Caco-2 (cell line): ENCODE results near the gene HMGXB4. TPM values are rescaled to one million over a fixed set of nuclear protein-coding genes. Genes with fewer than 3 reads are reported as not detected.

Experiments used
- BruUV-seq: library from RNA; stranded (reverse); fragments of 400-500 nt; replicated peaks from 2 replicates; lab custom pipeline; 2021; lab: Mats Ljungman, UMichigan
- CTCF ChIA-PET: fragments of 300-600 bp; sonication (Branson Sonifier 250); formaldehyde crosslinking; loops from one replicate; lab custom pipeline; 2022; ENCODE audit warnings: antibody characterized with exemption; lab: Charles Lee
- POLR2A ChIA-PET: fragments of 300-600 bp; sonication (Branson Sonifier 250); formaldehyde crosslinking; loops from one replicate; lab custom pipeline; 2022; ENCODE audit warnings: antibody characterized with exemption; lab: Charles Lee
- DNase-seq, 2 experiments: peaks; one replicate each; pipeline versions ENCODE4 v3.0.0 to v3.0.0-alpha.2; 2020 to 2022
- H3K27me3 ChIP-seq: replicated peaks from 2 replicates; pipeline ENCODE4 v1.6.0; 2011; ENCODE audit warnings: low read length; ENCODE audit not compliant: control insufficient read depth, insufficient read depth
- H3K36me3 ChIP-seq: 2 replicates; pipeline ENCODE4 v1.5.1; 2011; ENCODE audit warnings: low read length; ENCODE audit not compliant: control insufficient read depth, insufficient read depth
- H3K4me1 ChIP-seq: fragments of 250-450 bp; sonication (Bioruptor Pico); 2 replicates; pipeline ENCODE4 v1.5.1; 2020; ENCODE audit warnings: mild to moderate bottlenecking
- H3K4me3 ChIP-seq: 2 replicates; pipeline ENCODE4 v1.5.1; 2011; ENCODE audit warnings: low read depth, mild to moderate bottlenecking, control low read depth, low read length
- H3K9me3 ChIP-seq: fragments of 250-450 bp; sonication (Bioruptor Pico); 2 replicates; pipeline ENCODE4 v1.5.1; 2020; ENCODE audit warnings: mild to moderate bottlenecking, moderate library complexity
- H3K27ac Mint-ChIP-seq: one replicate; pipeline ENCODE4 v1.8.0; 2022; ENCODE audit warnings: mixed read lengths; ENCODE audit not compliant: unreplicated experiment
- H3K27me3 Mint-ChIP-seq: one replicate; pipeline ENCODE4 v1.8.0; 2022; ENCODE audit warnings: mixed read lengths; ENCODE audit not compliant: insufficient read depth, unreplicated experiment
- H3K36me3 Mint-ChIP-seq: one replicate; pipeline ENCODE4 v1.8.0; 2022; ENCODE audit warnings: mild to moderate bottlenecking, mixed read lengths; ENCODE audit not compliant: insufficient read depth, unreplicated experiment
- H3K4me1 Mint-ChIP-seq: one replicate; pipeline ENCODE4 v1.8.0; 2022; ENCODE audit warnings: low read depth, mixed read lengths; ENCODE audit not compliant: unreplicated experiment
- H3K4me3 Mint-ChIP-seq: one replicate; pipeline ENCODE4 v1.8.0; 2022; ENCODE audit warnings: mild to moderate bottlenecking, moderate library complexity, mixed read lengths; ENCODE audit not compliant: unreplicated experiment
- H3K9me3 Mint-ChIP-seq: one replicate; pipeline ENCODE4 v1.8.0; 2022; ENCODE audit warnings: mixed read lengths; ENCODE audit not compliant: unreplicated experiment
- intact Hi-C: fragments of 100-400 bp; cut with micrococcal nuclease; formaldehyde crosslinking; loops from one replicate; pipeline ENCODE4 v1.10.0; 2022; ENCODE audit not compliant: unreplicated experiment
- total RNA-seq: library from RNA; stranded (reverse); gene quantifications from 2 replicates; pipeline ENCODE4 v1.2.3, GENCODE V29; 2022
- TF ChIP-seq, protein P1 (sequence below), 2 experiments: fragments of 200-600 bp in 1 of 2; IDR thresholded peaks; 1 replicate in 1 of 2; 2 replicates in 1 of 2; pipeline versions ENCODE4 v1.5.1 to v1.8.0; 2011 to 2022; ENCODE audit warnings: antibody characterized with exemption in 1 of 2, control low read depth in 1 of 2, inconsistent platforms in 1 of 2, low read depth in 1 of 2, low read length in 1 of 2, mild to moderate bottlenecking in 1 of 2, moderate library complexity in 1 of 2; ENCODE audit not compliant: insufficient read depth in 1 of 2, severe bottlenecking in 1 of 2, unreplicated experiment in 1 of 2

Gene HMGXB4
- total RNA-seq, 1 experiment from 2014 or later: 22.3 TPM

- H3K27ac Mint-ChIP-seq: no peak overlapping the region
- no TSS peak for BruUV-seq
- Histone ChIP-seq H3K4me3 (no peak overlapping the region), H3K36me3 (no peaks in the 10 kb centered on the region), H3K27me3 (no peaks in the 10 kb centered on the region), H3K4me1 (no peaks in the 10 kb centered on the region), H3K9me3 (no peaks in the 10 kb centered on the region)
- POLR2A ChIA-PET: no interaction called here
- no peak for DNase-seq
- TF ChIP-seq, protein P1, sequence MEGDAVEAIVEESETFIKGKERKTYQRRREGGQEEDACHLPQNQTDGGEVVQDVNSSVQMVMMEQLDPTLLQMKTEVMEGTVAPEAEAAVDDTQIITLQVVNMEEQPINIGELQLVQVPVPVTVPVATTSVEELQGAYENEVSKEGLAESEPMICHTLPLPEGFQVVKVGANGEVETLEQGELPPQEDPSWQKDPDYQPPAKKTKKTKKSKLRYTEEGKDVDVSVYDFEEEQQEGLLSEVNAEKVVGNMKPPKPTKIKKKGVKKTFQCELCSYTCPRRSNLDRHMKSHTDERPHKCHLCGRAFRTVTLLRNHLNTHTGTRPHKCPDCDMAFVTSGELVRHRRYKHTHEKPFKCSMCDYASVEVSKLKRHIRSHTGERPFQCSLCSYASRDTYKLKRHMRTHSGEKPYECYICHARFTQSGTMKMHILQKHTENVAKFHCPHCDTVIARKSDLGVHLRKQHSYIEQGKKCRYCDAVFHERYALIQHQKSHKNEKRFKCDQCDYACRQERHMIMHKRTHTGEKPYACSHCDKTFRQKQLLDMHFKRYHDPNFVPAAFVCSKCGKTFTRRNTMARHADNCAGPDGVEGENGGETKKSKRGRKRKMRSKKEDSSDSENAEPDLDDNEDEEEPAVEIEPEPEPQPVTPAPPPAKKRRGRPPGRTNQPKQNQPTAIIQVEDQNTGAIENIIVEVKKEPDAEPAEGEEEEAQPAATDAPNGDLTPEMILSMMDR (IDR thresholded peaks at IDR 0.05; ENCODE audit: insufficient read depth in 1 of 2, low read depth in 1 of 2, low read length in 1 of 2, severe bottlenecking in 1 of 2, unreplicated experiment in 1 of 2): no peak
- H3K36me3 Mint-ChIP-seq: no peaks in the 10 kb centered on the region
- CTCF ChIA-PET: no interaction called here
- H3K9me3 Mint-ChIP-seq: no peaks in the 10 kb centered on the region
- no peaks in the 10 kb centered on the region for H3K4me1 Mint-ChIP-seq
- H3K27me3 Mint-ChIP-seq: peaks cover 5% of the 10 kb centered on the region
- intact Hi-C loops: no loop called here
- no peak overlapping the region for H3K4me3 Mint-ChIP-seq
These were observed 41.3 kb upstream of the HMGXB4 start for GRCh38 chr22:35215993-35216392.

- Histone ChIP-seq H3K4me3 (no peak overlapping the region), H3K4me1 (no peaks in the 10 kb centered on the region), H3K27me3 (no peaks in the 10 kb centered on the region), H3K9me3 (no peaks in the 10 kb centered on the region), H3K36me3 (no peaks in the 10 kb centered on the region)
- Mint-ChIP-seq H3K9me3 (no peaks in the 10 kb centered on the region), H3K27ac (no peak overlapping the region), H3K4me3 (no peak overlapping the region), H3K36me3 (no peaks in the 10 kb centered on the region), H3K4me1 (no peaks in the 10 kb centered on the region), H3K27me3 (peaks cover 5% of the 10 kb centered on the region)
- ChIA-PET POLR2A (no interaction called here), CTCF (no interaction called here)
- TF ChIP-seq, protein P1 (IDR thresholded peaks at IDR 0.05; ENCODE audit: insufficient read depth in 1 of 2, low read depth in 1 of 2, low read length in 1 of 2, severe bottlenecking in 1 of 2, unreplicated experiment in 1 of 2): no peak
- BruUV-seq: no TSS peak
- intact Hi-C loops: no loop called here
- no peak for DNase-seq
These were observed 39.8 kb upstream of the HMGXB4 start for GRCh38 chr22:35217527-35217926.

GRCh38 chr22:35218079-35218478 is 39.2 kb upstream of the HMGXB4 start:
- Histone ChIP-seq H3K4me1 (no peaks in the 10 kb centered on the region), H3K36me3 (no peaks in the 10 kb centered on the region), H3K4me3 (no peak overlapping the region), H3K27me3 (no peaks in the 10 kb centered on the region), H3K9me3 (no peaks in the 10 kb centered on the region)
- H3K27ac Mint-ChIP-seq: no peak overlapping the region
- no peaks in the 10 kb centered on the region for H3K9me3 Mint-ChIP-seq
- TF ChIP-seq, protein P1 (IDR thresholded peaks at IDR 0.05; ENCODE audit: insufficient read depth in 1 of 2, low read depth in 1 of 2, low read length in 1 of 2, severe bottlenecking in 1 of 2, unreplicated experiment in 1 of 2): no peak
- H3K4me1 Mint-ChIP-seq: no peaks in the 10 kb centered on the region
- H3K36me3 Mint-ChIP-seq: no peaks in the 10 kb centered on the region
- intact Hi-C loops: no loop called here
- peaks cover 8% of the 10 kb centered on the region for H3K27me3 Mint-ChIP-seq
- ChIA-PET CTCF (no interaction called here), POLR2A (no interaction called here)
- no peak for DNase-seq
- BruUV-seq: no TSS peak
- no peak overlapping the region for H3K4me3 Mint-ChIP-seq
